Measurements from ENCODE around the gene CD248. TPM values are rescaled to one million over a fixed set of nuclear protein-coding genes. Genes with fewer than 3 reads are reported as not detected.

The CD248 gene
- total RNA-seq, 4 donors from 2014 or later: 4.6 to 24.8 (median 6.6) TPM

DNA sequence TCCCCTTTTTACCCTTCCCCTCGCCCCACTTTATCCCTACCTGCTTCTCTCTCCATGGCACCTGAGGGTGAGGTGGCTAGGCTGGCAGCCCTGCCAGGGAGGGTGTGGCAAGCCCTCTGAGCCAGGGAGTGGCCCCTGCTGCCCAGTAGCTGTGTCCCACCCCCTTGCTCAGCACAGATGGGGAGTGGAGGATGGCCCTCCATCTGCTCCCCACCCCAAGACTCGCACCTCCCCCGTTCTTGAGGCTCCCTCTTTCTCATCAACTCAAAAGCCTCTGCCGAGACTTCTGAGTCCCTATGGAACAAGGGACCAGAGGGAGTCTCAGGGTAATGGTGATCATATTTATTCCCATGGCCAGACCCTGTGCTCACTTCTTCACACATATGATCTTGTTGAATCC lies 23.5 kb downstream of the CD248 start:
- no peak overlapping the region for H3K27ac ChIP-seq
- peaks cover 4% of the 10 kb centered on the region for H3K27me3 ChIP-seq
- intact Hi-C loops (cut with DNase I): no loop called here
- WGBS, 2 donors: 69 to 77% methylated on average over 4 of the region's 4 CpGs
- H3K4me3 ChIP-seq (replicated peaks in 1 of 3): no peak overlapping the region
- H3K36me3 ChIP-seq: no peaks in the 10 kb centered on the region
- DNase-seq: no peak
- H3K9me3 ChIP-seq: no peaks in the 10 kb centered on the region
- TF ChIP-seq CTCF (IDR thresholded peaks at IDR 0.05) (no peak), POLR2A (IDR thresholded peaks at IDR 0.05) (no peak)
- peaks cover 11 to 13% of the 10 kb centered on the region in 2 donors for H3K4me1 ChIP-seq

DNA sequence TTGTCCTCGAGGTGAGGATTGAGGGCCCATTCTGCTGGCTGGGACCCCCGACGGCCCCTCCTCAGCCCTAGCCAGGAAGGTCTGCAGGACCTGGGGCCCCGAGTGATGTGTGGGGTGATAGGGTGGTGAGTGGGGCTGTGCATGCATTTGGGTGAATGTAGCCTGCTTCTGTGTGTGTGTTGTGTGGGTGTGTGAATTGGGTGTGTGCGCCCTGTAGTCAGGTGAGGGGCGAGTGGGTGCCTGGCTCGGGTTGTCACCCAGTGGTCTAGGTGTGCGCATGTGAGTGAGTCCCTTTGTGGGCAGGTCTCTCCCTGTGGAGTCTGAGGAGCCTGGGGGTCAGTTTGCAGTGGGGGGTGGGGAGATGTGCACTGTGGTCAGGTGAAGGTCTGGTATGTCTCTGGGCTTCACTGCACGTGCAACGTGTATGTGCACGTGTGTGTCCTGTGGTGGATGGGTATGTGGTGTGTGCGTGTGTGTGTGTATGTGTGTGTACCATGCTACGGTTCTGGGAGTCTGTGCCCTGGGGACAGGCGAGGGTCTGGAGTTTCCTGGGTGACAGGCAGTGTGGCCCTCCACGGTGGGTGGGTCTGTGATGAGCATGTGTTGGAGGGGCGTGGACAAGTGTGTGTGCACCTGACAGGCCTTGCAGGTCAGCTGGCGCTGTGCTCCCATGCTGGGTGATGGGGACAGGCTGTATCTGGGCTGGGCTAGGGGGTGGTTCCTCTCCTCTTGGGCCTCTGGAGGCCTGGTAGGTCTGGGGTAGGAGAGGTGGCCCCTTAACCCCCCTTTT lies 24.1 kb downstream of the CD248 start:
- TF ChIP-seq CTCF (IDR thresholded peaks at IDR 0.05) (no peak), POLR2A (IDR thresholded peaks at IDR 0.05) (no peak)
- Histone ChIP-seq H3K27me3 (peaks cover 4% of the 10 kb centered on the region), H3K36me3 (no peaks in the 10 kb centered on the region), H3K9me3 (no peaks in the 10 kb centered on the region), H3K4me3 (replicated peaks in 1 of 3) (no peak overlapping the region), H3K4me1 (peaks cover 17 to 20% of the 10 kb centered on the region in 2 donors), H3K27ac (no peak overlapping the region)
- DNase-seq: no peak
- intact Hi-C loops (cut with DNase I): no loop called here
- WGBS, 2 donors: 49 to 53% methylated on average over 15 to 17 of the region's 17 CpGs

DNA sequence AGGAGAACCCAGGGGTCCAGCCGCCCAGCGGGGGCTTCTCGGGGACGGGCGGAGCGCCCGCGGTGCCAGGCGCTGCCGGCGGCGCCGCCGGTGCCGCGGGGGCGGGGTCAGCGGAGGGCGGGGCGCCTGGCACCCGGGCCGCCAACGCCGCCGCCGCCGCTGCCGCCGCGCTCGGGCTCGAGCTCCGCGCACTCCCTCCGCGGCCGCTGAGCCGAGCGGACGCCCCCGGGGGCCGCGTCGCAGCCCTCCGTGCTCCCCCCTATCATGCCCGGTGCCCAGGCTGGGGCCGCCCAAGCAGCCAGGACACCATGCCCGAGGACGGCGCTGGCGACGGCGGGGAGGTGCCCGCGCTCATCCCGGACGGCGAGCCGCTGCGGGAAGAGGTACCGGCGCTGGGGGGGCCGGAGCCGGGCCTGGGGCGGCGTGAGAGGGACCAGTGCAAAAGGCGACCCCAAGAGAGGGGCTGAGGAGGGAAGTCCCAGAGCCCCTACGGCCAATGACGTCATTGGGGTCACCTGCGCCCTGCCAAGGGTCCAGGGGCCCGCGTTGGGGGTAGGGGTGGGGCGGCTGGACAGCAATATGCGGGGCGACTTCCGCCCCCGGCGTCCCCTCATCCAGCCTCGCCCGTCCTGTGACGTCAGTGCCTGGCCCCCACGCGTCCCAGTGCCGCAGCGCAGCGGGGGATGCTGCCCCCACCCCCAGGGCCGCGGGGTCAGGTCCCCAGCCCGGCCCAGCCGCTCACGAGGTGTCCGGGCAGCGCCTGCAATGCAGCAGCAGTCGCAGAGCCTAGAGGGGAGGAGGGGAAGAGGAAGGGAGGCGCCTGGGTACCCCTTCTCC lies 24.9 kb downstream of the CD248 start, which contains the start of gene TMEM151A:
TMEM151A (plus strand) TSS at position 189 of the 837 bp plus-strand sequence; CDS start at position 309, 120 bp downstream.
- Histone ChIP-seq H3K27ac (no peak within 1 kb of the TSS), H3K27me3 (peaks cover 4% of the 10 kb centered on the region), H3K4me3 (replicated peaks in 1 of 3) (peak within 1 kb of the TSS in 1 of 3 donors; percentile 36), H3K4me1 (peaks cover 22% of the 10 kb centered on the region in 2 donors), H3K36me3 (no peaks in the 10 kb centered on the region), H3K9me3 (no peaks in the 10 kb centered on the region)
- intact Hi-C loops (cut with DNase I): no loop called here
- TF ChIP-seq POLR2A (IDR thresholded peaks at IDR 0.05) (no peak), CTCF (IDR thresholded peaks at IDR 0.05) (no peak)
- 14 to 60% methylated on average over 1 to 6 of the region's 95 CpGs for WGBS, 2 donors
- DNase-seq: no peak

DNA sequence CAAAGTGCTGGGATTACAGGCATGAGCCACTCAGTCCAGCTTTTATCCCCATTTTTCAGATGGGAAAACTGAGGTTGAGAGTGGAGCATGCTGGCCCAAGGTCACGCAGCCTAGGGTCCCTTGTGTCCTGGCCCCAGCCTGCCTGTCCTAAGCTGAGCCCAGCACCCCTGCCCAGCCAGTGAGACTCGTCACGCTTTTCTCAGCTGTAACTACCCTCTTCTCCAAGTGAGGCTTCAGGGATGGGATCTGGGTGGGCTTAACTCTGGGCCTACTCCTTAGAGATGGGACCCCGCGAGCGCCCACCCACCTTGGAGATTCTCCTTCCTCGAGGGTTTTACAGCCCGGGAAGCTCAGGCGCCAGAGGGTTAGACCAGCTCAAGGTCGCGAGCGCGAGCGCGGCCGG lies 25.5 kb downstream of the CD248 start:
- peaks cover 22% of the 10 kb centered on the region in 2 donors for H3K4me1 ChIP-seq
- no peak for DNase-seq
- no peaks in the 10 kb centered on the region for H3K36me3 ChIP-seq
- WGBS, 2 donors: 30 to 37% methylated on average over 6 to 9 of the region's 16 CpGs
- H3K27me3 ChIP-seq: peaks cover 4% of the 10 kb centered on the region
- intact Hi-C loops (cut with DNase I): no loop called here
- no peaks in the 10 kb centered on the region for H3K9me3 ChIP-seq
- H3K27ac ChIP-seq: no peak overlapping the region
- TF ChIP-seq CTCF (IDR thresholded peaks at IDR 0.05): no peak
- TF ChIP-seq POLR2A (IDR thresholded peaks at IDR 0.05): no peak
- H3K4me3 ChIP-seq (replicated peaks in 1 of 3): no peak overlapping the region

DNA sequence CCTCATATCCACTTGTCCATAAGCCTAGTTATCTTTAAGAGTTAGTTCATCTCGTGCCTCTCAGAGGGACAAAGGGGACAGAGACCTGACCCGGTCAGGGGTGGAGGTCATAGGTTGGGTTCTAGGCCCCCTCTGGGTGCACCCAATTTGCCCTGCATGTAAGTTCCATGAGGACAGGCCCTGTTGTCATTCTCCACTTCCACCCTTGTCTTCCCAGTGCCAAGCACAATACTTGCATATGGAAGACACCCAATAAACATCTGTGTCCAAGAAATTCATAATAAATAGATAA lies 26.6 kb downstream of the CD248 start:
- no peak overlapping the region for H3K27ac ChIP-seq
- WGBS, 2 donors: 85 to 91% methylated on average over 2 of the region's 2 CpGs
- no peak overlapping the region for H3K4me3 ChIP-seq (replicated peaks in 1 of 3)
- no peak for DNase-seq
- no peak for TF ChIP-seq POLR2A (IDR thresholded peaks at IDR 0.05)
- no peak for TF ChIP-seq CTCF (IDR thresholded peaks at IDR 0.05)
- H3K27me3 ChIP-seq: peaks cover 4% of the 10 kb centered on the region
- H3K36me3 ChIP-seq: no peaks in the 10 kb centered on the region
- intact Hi-C loops (cut with DNase I): no loop called here
- H3K9me3 ChIP-seq: no peaks in the 10 kb centered on the region
- H3K4me1 ChIP-seq: peaks cover 22% of the 10 kb centered on the region in 2 donors
